ENCODE results near the gene AP4M1.

- TF ChIP-seq EHMT2 (IDR thresholded peaks at IDR 0.05) (no peak), ZNF318 (IDR thresholded peaks at IDR 0.05; ENCODE audit: borderline replicate concordance in 1 of 2, low read depth in 1 of 2) (no peak), ZBTB43 (CRISPR knock-in tag; IDR thresholded peaks at IDR 0.05) (no peak), CREB1 (IDR thresholded peaks at IDR 0.05) (no peak), CREB1 (CRISPR knock-in tag; IDR thresholded peaks at IDR 0.05) (no peak)
Observed at GRCh38 chr7:100109521-100110163, 8.2 kb downstream of the AP4M1 start.

Measured in K562 (cell line).